A549 (cell line): ENCODE results near the gene PAM16. TPM values are rescaled to one million over a fixed set of nuclear protein-coding genes. Genes with fewer than 3 reads are reported as not detected.

Experiments
- ATAC-seq, 2 experiments: fragments of 200-7000 bp in 1 of 2; fragments of >200 bp in 1 of 2; cut with Nextera tagmentation in 1 of 2; cut with Tn5 transposase in 1 of 2; 3 replicates each; pipeline versions ENCODE4 v1.8.0 to v1.9.1; 2018 to 2020; ENCODE audit warnings: mild to moderate bottlenecking in 1 of 2, moderate library complexity in 1 of 2
- CTCF ChIA-PET: fragments of 300-600 bp; sonication (Branson Sonifier 250); formaldehyde crosslinking; extraction: SDS; loops from one replicate; lab custom pipeline; 2021; ENCODE audit warnings: antibody characterized with exemption, inconsistent platforms; lab: Yijun Ruan, JAX
- POLR2A ChIA-PET: fragments of 350-600 bp; formaldehyde crosslinking; extraction: SDS; loops from one replicate; lab custom pipeline; 2021; ENCODE audit warnings: antibody characterized with exemption, inconsistent platforms; lab: Yijun Ruan, JAX
- DNase-seq, 2 experiments: peaks; one replicate each; pipeline versions ENCODE4 v3.0.0 to v3.0.0-alpha.2; 2011 to 2016; ENCODE audit warnings: low read depth in 1 of 2, low spot score in 1 of 2
- FAIRE-seq: peaks from 2 replicates; lab custom pipeline; 2011; peaks lifted over from hg19 to GRCh38; lab: Jason Lieb, UNC
- H3K27ac ChIP-seq, 2 experiments: fragments of >200 bp; sonication (Bioruptor Twin); formaldehyde crosslinking; 3 replicates each; pipeline ENCODE4 v1.5.1; 2016 to 2017
- H3K4me1 ChIP-seq: fragments of >200 bp; sonication (Bioruptor Twin); formaldehyde crosslinking; 3 replicates; pipeline ENCODE4 v1.6.1; 2016
- H3K4me2 ChIP-seq: fragments of >200 bp; sonication (Bioruptor Twin); formaldehyde crosslinking; 3 replicates; pipeline ENCODE4 v1.6.1; 2016
- H3K4me3 ChIP-seq: fragments of >200 bp; sonication (Bioruptor Twin); formaldehyde crosslinking; 3 replicates; pipeline ENCODE4 v1.5.1; 2016
- H3K9me3 ChIP-seq: fragments of >200 bp; sonication (Bioruptor Twin); formaldehyde crosslinking; 3 replicates; pipeline ENCODE4 v1.6.1; 2016
- BHLHE40 ChIP-seq: IDR thresholded peaks from 2 replicates; pipeline ENCODE4 v1.6.1; 2012; ENCODE audit warnings: low read depth, low read length, inconsistent platforms
- CBX2 ChIP-seq: fragments of 200-600 bp; sonication (generic); IDR thresholded peaks from 2 replicates; pipeline ENCODE4 v1.6.1; 2016; ENCODE audit warnings: low read depth, mild to moderate bottlenecking, borderline replicate concordance
- CHD2 ChIP-seq: fragments of 150-350 bp; IDR thresholded peaks from 2 replicates; pipeline ENCODE4 v1.6.1; 2014; ENCODE audit warnings: low read length; ENCODE audit not compliant: partially characterized antibody
- FOSL2 ChIP-seq, 2 experiments: fragments of 450-650 bp in 1 of 2; fragments of >200 bp in 1 of 2; sonication (Bioruptor Twin) in 1 of 2; formaldehyde crosslinking; IDR thresholded peaks; 2 replicates each; pipeline versions ENCODE4 v1.5.0 to v1.6.1; 2016 to 2020; ENCODE audit warnings: mild to moderate bottlenecking in 1 of 2, moderate library complexity in 1 of 2
- FOXS1 ChIP-seq: fragments of 250-450 bp; sonication (Bioruptor Pico); IDR thresholded peaks from 2 replicates; pipeline ENCODE4 v1.5.0; 2020; ENCODE audit warnings: mild to moderate bottlenecking, moderate library complexity
- HDAC2 ChIP-seq: fragments of 200-600 bp; sonication (generic); IDR thresholded peaks from 2 replicates; pipeline ENCODE4 v1.6.1; 2016
- HOXA7 ChIP-seq: fragments of 250-450 bp; sonication (Bioruptor Pico); IDR thresholded peaks from 2 replicates; pipeline ENCODE4 v1.5.0; 2020; ENCODE audit warnings: mild to moderate bottlenecking, moderate library complexity
- JUNB ChIP-seq: fragments of >200 bp; sonication (Bioruptor Twin); formaldehyde crosslinking; IDR thresholded peaks from 2 replicates; pipeline ENCODE4 v1.6.1; 2016
- NFE2L2 ChIP-seq: fragments of 150-350 bp; conservative IDR thresholded peaks from 2 replicates; pipeline ENCODE4 v1.6.1; 2014; ENCODE audit warnings: low read length
- NPAS2 ChIP-seq: fragments of 250-450 bp; sonication (Bioruptor Pico); IDR thresholded peaks from 2 replicates; pipeline ENCODE4 v1.8.0; 2022; ENCODE audit warnings: mild to moderate bottlenecking, moderate library complexity, borderline replicate concordance
- RAD21 ChIP-seq, 2 experiments: fragments of >200 bp in 1 of 2; sonication (Bioruptor Twin) in 1 of 2; formaldehyde crosslinking in 1 of 2; IDR thresholded peaks in 1 of 2; conservative IDR thresholded peaks in 1 of 2; 2 replicates in 1 of 2; 3 replicates in 1 of 2; pipeline ENCODE4 v1.6.1; 2012 to 2018; ENCODE audit warnings: inconsistent platforms in 1 of 2
- RARB ChIP-seq: fragments of 250-450 bp; sonication (Bioruptor Pico); IDR thresholded peaks from 2 replicates; pipeline ENCODE4 v1.8.0; 2021; ENCODE audit warnings: mild to moderate bottlenecking, moderate library complexity
- SMC3 ChIP-seq: fragments of >200 bp; sonication (Bioruptor Twin); formaldehyde crosslinking; IDR thresholded peaks from 3 replicates; pipeline ENCODE4 v1.6.1; 2018; ENCODE audit warnings: inconsistent platforms
- SREBF2 ChIP-seq: fragments of 450-650 bp; IDR thresholded peaks from 2 replicates; pipeline ENCODE4 v1.6.1; 2014; ENCODE audit warnings: mild to moderate bottlenecking, moderate library complexity
- WGBS: methylation state at CpG from one replicate; pipeline ENCODE4 v1.1.6; 2017; ENCODE audit errors: missing lambda C conversion rate; 5-methylcytosine and 5-hydroxymethylcytosine counted together
- polyA plus RNA-seq, 4 experiments: library from polyadenylated mRNA; depleted of rRNA in 3 of 4; stranded (reverse); fragments of >200 nt; fragmentation: RNase III in 1 of 4; extraction: RNeasy Plus Mini Kit Qiagen cat#74134 plus additional on column Dnase treatment in 1 of 4; gene quantifications; 2 replicates in 3 of 4; 3 replicates in 1 of 4; pipeline ENCODE4 v1.2.3, GENCODE V29; 2011 to 2017
- TF ChIP-seq, protein P1 (sequence below): fragments of >200 bp; sonication (Bioruptor Twin); formaldehyde crosslinking; IDR thresholded peaks from 3 replicates; pipeline ENCODE4 v1.6.1; 2016
- TF ChIP-seq, protein P2 (sequence below): fragments of 450-650 bp; IDR thresholded peaks from 2 replicates; pipeline ENCODE4 v1.6.1; 2014; ENCODE audit warnings: antibody characterized with exemption
- TF ChIP-seq, protein P3 (sequence below): fragments of >200 bp; sonication (Bioruptor Twin); formaldehyde crosslinking; IDR thresholded peaks from 3 replicates; pipeline ENCODE4 v1.5.1; 2016
- TF ChIP-seq, protein P4 (sequence below): IDR thresholded peaks from 2 replicates; pipeline ENCODE4 v1.6.1; 2012
- TF ChIP-seq, protein P5 (sequence below): IDR thresholded peaks from 2 replicates; pipeline ENCODE4 v1.6.1; 2012

The PAM16 gene
- polyA plus RNA-seq, 2 of the 4 experiments (the other 2 are of a cell fraction) = 55.1 to 59.1 TPM

DNA sequence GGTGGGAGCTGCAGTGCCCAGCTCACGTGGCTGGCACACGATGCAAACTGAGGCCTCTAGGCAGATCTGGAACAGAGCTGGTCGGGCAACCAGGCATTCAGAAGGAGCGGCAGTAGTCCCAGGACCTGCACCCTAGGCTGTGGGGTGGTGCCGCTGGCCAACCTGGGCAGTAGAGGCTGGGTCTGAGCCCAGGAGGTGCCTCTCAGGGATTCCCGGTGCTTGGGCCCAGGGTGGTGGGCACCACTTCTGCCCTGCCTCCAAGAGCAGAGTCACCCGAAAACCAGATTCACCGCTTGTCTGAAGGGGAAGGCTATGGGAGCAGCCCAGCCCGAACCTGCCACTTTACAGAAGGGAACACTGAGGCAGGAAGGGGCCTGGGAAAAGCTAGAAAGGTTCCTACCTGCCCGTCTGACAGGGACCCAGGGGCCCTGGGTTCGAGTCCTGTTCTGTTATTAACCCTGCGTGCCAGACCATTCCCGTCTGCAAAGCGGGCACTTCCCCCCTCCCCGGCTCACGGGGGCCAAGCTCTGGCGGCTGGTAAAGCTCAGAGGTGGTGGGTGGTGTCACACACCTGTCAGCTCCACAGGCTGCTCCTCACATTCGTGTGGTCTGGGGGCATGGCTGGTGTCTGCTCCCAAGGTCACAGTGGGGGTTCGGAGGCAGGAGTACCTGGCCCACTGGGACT lies 18.4 kb downstream of the PAM16 start (continued):
- TF ChIP-seq BHLHE40 (no peak), CBX2 (no peak), HDAC2 (no peak), FOXS1 (CRISPR knock-in tag) (no peak), HOXA7 (CRISPR knock-in tag) (no peak)
- TF ChIP-seq, protein P1, sequence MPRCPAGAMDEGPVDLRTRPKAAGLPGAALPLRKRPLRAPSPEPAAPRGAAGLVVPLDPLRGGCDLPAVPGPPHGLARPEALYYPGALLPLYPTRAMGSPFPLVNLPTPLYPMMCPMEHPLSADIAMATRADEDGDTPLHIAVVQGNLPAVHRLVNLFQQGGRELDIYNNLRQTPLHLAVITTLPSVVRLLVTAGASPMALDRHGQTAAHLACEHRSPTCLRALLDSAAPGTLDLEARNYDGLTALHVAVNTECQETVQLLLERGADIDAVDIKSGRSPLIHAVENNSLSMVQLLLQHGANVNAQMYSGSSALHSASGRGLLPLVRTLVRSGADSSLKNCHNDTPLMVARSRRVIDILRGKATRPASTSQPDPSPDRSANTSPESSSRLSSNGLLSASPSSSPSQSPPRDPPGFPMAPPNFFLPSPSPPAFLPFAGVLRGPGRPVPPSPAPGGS = no peak
- TF ChIP-seq, protein P2, sequence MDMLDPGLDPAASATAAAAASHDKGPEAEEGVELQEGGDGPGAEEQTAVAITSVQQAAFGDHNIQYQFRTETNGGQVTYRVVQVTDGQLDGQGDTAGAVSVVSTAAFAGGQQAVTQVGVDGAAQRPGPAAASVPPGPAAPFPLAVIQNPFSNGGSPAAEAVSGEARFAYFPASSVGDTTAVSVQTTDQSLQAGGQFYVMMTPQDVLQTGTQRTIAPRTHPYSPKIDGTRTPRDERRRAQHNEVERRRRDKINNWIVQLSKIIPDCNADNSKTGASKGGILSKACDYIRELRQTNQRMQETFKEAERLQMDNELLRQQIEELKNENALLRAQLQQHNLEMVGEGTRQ = no peak

DNA sequence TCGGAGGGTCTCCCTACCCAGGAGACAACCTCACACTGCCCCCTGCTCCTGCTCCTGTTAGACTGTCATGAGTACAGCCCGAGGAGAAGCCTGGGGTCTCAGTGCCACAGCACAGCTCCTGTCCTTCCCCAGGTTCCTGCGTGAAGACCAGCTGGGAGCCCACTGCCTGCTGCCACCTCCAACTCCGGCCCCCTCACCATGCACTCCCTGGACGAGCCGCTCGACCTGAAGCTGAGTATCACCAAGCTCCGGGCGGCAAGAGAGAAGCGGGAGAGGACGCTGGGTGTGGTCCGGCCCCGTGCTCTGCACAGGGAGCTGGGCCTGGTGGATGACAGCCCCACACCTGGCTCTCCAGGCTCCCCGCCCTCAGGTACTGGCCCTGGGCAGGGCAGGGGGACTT lies 19.0 kb downstream of the PAM16 start:
- FAIRE-seq (no peak), ATAC-seq (no peak)
- Histone ChIP-seq H3K4me3 (no peak overlapping the region), H3K27ac (no peak overlapping the region), H3K4me2 (no peak overlapping the region), H3K9me3 (no peaks in the 10 kb centered on the region)
- 97% methylated on average over 13 of the region's 14 CpGs for WGBS
- CTCF ChIA-PET = interaction anchor here (0.8 to 22.8 kb wide), 14 partner anchors 9 to 393 kb away, joined by 3 to 423 read pairs (median 23); partner anchors contain the start of genes GLIS2 and TFAP4
- POLR2A ChIA-PET = interaction anchor here (0.7 kb wide), 1 partner anchor 84 kb away, joined by 3 read pairs; no protein-coding TSS in a partner anchor
- TF ChIP-seq JUNB (no peak), NFE2L2 (no peak), RARB (CRISPR knock-in tag) (no peak), SMC3 (no peak), SREBF2 (no peak)
- TF ChIP-seq, all 56 proteins: peak for 0
- DNase-seq = no peak
- H3K4me1 ChIP-seq = peaks cover 32% of the 10 kb centered on the region

DNA sequence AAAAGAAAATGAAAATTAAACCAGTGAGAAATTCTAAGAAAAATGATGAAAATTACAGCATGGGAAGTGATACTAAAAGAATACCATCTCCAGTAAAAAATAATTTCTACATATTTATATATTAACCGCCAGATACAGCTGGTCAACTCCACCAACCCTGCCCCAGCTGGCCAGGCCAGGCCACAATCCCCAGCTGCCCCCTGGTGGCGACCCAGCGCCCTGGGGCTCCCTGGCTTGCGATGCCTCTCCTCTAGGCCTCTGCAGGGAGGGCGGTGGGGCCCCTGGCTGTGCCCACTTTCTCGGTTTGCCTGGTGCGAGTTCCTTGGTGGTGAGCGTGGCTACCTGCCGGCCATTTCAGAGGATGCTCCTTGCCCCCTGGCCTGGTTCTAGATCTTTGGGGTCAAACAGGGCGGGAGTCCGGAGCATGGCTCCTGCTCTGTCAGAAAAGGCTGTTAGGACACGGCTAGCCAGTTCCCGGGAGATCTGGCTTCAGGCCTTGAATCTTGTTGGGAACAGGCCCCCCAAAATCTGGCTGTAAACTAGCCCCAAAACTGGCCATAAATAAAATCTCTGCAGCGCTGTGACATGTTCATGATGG lies 20.7 kb downstream of the PAM16 start:
- ATAC-seq (peak; percentile 84 to 90), DNase-seq (peak; percentile 72 to 77), FAIRE-seq (no peak)
- CTCF ChIA-PET = interaction anchor here (0.6 to 22.8 kb wide), 26 partner anchors 10 to 826 kb away, joined by 3 to 423 read pairs (median 6); partner anchors contain the start of genes GLIS2 and TFAP4
- no peak overlapping the region for H3K4me2 ChIP-seq
- no peak overlapping the region for H3K4me3 ChIP-seq
- H3K9me3 ChIP-seq = no peaks in the 10 kb centered on the region
- peaks cover 44% of the 10 kb centered on the region for H3K4me1 ChIP-seq
- no peak for TF ChIP-seq FOSL2 (IDR thresholded peaks at IDR 0.05)
- no peak for TF ChIP-seq FOSL2 (CRISPR knock-in tag; IDR thresholded peaks at IDR 0.05)
- TF ChIP-seq, protein P3, sequence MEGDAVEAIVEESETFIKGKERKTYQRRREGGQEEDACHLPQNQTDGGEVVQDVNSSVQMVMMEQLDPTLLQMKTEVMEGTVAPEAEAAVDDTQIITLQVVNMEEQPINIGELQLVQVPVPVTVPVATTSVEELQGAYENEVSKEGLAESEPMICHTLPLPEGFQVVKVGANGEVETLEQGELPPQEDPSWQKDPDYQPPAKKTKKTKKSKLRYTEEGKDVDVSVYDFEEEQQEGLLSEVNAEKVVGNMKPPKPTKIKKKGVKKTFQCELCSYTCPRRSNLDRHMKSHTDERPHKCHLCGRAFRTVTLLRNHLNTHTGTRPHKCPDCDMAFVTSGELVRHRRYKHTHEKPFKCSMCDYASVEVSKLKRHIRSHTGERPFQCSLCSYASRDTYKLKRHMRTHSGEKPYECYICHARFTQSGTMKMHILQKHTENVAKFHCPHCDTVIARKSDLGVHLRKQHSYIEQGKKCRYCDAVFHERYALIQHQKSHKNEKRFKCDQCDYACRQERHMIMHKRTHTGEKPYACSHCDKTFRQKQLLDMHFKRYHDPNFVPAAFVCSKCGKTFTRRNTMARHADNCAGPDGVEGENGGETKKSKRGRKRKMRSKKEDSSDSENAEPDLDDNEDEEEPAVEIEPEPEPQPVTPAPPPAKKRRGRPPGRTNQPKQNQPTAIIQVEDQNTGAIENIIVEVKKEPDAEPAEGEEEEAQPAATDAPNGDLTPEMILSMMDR = peak; percentile 92
- TF ChIP-seq CHD2 = no peak
- peak; percentile 98 for TF ChIP-seq SMC3
- TF ChIP-seq NPAS2 (CRISPR knock-in tag) = no peak
- peak; percentile 94 to 97 for TF ChIP-seq RAD21 (conservative IDR thresholded peaks at IDR 0.05 in 1 of 2, IDR thresholded peaks at IDR 0.05 in 1 of 2)
- TF ChIP-seq, protein P4, sequence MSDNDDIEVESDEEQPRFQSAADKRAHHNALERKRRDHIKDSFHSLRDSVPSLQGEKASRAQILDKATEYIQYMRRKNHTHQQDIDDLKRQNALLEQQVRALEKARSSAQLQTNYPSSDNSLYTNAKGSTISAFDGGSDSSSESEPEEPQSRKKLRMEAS = 0 out of 2 replicates have a peak, but pooled peaks have one; percentile 17
- TF ChIP-seq, protein P5, sequence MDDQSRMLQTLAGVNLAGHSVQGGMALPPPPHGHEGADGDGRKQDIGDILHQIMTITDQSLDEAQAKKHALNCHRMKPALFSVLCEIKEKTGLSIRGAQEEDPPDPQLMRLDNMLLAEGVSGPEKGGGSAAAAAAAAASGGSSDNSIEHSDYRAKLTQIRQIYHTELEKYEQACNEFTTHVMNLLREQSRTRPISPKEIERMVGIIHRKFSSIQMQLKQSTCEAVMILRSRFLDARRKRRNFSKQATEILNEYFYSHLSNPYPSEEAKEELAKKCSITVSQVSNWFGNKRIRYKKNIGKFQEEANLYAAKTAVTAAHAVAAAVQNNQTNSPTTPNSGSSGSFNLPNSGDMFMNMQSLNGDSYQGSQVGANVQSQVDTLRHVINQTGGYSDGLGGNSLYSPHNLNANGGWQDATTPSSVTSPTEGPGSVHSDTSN = peak; percentile 25; the same call in 1 of the 2 replicates
- POLR2A ChIA-PET = interaction anchor here (0.6 to 0.9 kb wide), 5 partner anchors 23 to 219 kb away, joined by 3 to 5 read pairs (median 3); no protein-coding TSS in a partner anchor
- H3K27ac ChIP-seq = peak overlapping the region in 1 of 2 experiments; percentile 87; a peak in 1 of 6 replicates
- WGBS = 60% methylated on average over 9 of the region's 14 CpGs
